GM18499 (cell line): ENCODE results near the gene ZNF280D.

ENCODE experiments used
- ATAC-seq: cut with Tn5 transposase; IDR thresholded peaks from one replicate; pipeline ENCODE4 v1.9.1; 2021; ENCODE audit warnings: moderate number of reproducible peaks; ENCODE audit not compliant: insufficient read depth, unreplicated experiment

Gene ZNF280D

DNA sequence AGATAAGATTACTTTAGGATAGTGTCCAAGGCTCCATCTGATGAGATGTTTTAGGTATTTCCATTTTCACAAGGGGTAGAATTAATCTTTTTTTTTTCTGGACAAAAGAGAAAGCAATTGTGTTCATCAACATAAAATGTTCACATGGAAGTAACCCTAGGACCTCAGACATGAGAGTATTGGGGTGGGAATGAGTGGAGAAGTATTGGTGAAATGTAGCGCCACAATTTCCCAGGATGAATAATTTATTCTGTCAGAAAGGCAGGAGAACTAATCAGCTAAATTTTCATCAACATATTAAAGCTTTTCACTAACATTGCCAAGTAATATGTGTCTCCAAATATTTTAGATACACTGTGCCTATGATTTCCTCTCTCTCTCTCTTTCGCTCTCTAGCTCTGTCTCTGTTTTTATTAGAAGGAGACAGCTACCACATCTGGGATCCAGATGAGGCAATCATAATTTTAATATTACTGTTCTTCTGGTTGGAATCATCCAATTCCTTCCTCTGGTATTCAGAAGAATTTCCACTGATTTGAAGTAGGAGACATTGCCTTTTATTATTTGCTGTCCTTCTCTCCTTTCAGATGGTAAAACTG lies 21.6 kb upstream of the ZNF280D start:
- ATAC-seq, result no peak

DNA sequence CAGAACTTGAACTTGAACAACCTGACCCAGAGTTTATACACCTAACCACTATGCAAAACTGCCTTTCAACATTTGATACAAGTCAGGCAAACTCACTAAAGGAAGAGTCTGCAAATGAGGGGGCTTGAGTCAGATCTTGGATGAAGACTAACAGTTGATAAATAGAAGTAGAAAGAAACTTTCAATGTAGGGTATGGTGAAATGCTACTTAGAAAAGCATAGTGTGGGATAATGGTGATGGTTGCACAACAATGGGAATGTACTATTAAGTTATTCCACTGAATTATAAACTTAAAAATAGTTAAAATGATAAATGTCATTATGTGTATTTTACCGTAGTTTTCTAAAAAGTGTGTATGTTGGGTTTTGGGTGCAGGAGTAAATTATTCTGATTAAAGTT lies 19.7 kb upstream of the ZNF280D start:
- ATAC-seq, result no peak

DNA sequence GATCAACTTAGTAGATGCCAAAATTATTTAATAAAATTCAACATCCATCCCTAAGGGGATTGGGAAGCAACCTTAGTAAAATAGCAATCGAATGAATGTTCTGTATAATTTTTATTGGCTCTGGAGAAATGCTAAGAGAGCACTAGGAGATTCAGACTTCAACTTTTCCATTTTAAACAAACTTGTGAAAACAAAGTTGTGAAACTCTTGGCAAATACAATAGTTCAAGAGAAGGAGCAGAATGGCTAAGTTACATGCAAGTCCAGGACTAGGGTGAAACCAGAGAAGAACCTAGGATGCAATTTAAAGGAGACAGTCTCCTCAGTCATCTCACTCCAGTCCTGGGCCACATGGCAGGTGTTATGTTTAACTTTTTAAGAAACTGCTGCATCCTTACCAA lies 16.7 kb upstream of the ZNF280D start:
- no peak for ATAC-seq

DNA sequence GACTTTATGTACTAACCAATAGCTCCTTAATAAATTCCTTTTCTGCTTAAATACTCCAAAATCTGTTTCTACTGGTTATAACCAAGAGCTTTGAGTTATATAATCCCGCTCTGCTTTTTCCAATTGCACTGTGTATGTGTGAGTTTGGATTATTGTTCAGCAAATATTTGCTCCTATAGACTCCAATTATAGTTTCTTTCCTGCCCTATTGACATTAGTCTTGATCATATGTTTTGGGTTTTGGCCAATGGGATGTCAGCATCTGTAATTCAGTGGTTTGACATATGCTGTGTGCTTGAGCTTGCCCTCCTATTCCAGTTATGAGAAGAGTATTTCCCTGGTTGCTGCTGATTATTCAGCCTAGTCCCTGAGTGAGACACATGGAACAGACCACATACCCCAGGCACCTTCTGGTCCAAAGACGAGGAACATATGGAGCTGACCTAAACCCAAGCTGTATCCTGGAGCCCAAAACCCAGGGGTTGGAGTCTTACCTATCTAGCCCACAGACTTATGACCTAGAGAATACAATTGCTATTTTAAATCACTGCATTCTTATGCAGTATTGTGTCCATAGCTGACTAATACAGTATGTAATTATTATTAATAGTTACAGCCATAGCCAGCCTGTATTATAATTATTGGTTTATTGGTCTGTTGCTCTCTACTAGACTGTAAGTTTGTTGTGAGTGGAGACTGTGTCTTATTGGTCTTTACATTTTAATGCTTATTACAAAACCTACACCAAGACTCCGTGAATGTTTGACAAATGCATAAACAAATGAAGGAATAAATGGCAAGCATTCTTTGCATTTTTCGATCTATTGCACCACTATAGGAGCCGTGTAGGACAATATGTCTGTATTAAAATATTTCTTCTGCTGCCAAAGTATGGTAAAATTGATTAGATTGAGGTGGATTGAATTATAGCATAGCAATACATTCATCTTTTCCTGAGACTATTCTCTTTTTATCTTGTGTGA lies 11.7 kb upstream of the ZNF280D start:
- no peak for ATAC-seq

DNA sequence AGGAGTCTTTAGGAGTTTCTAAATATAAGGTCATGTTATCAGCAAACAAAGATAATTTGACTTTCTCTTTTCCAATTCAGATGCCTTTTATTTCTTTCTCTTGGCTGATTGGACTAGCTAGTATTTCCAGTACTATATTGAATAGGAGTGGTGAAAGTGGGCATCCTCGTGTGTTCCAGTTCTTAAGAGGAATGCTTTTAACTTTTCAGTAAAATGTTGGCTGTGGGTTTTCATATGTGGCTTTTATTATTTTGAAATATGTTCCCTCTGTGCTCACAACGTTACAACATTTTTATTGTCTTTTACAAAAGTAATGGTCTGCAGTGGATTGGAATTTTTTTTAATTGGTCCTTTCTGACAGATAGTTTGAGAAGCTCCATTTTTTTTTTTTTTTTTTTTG lies 8.2 kb upstream of the ZNF280D start:
- ATAC-seq, result no peak

DNA sequence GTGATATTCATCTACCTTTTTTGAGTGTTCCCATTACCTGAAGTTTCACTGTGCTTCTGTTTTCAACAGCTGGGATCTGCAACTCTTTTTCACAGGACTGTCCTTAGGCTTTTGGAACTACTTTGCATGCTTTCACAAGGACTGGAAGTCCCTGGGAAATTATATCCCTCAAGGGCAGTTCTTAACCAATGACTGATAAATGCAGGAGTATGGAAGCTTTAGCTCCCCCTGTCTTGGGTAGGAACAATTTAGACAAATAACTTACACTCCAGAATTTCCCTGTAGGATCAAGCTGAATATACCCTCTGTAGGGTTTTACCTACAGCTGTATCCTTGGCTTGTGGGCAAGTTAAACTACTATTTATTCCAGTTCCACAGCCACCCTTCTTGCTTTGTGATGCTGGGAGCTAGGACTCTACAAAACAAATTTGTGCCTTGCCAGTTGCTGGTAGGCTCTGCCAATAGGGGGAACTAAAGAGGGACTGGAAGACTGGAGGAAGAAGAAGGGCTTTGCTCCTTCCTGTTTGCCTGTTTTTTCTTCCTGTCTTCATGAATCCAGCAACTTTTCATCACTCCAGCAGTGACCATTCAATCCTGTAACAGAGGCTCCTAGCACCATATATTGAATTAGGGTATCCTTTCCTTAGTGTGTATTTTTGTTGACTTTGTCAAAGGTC lies 6.8 kb upstream of the ZNF280D start:
- no peak for ATAC-seq

DNA sequence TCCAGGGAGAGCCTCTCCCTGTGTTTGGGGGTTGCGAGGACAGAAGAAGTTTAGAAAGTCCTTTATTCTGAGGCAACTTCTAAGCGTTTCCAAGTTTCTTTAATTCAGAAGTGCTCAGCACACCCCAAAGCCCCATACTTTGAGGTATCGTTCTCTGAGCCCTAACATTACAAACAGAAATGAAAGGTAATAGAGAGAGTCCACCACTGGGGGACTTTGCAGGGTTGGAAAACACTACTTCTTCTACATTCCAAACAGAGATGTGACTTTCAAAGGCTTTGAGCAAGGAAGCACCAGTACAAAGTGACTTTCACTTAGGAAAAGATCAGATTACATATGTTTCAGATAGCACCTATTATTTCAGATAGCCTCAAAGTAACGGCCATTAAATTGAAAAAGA lies 6.2 kb upstream of the ZNF280D start:
- no peak for ATAC-seq

DNA sequence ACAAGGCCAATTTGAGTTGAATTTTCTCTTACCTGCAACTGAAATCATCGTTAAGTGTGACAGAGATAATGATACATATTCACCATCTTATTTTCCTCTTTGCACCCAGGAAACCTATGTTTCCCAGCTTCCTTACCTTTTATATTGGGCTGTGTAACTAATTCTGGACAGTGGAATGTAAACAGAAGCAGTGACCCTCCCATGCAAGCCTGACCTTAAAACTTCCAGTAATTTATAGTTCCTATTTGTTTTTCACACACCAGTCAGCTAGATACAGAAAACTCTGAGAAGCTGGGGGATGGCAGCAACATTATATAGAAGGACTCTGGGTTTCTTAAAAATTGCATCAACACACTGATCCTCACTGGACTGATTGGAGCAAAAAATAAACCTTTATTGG lies 4.5 kb upstream of the ZNF280D start:
- ATAC-seq, result no peak

DNA sequence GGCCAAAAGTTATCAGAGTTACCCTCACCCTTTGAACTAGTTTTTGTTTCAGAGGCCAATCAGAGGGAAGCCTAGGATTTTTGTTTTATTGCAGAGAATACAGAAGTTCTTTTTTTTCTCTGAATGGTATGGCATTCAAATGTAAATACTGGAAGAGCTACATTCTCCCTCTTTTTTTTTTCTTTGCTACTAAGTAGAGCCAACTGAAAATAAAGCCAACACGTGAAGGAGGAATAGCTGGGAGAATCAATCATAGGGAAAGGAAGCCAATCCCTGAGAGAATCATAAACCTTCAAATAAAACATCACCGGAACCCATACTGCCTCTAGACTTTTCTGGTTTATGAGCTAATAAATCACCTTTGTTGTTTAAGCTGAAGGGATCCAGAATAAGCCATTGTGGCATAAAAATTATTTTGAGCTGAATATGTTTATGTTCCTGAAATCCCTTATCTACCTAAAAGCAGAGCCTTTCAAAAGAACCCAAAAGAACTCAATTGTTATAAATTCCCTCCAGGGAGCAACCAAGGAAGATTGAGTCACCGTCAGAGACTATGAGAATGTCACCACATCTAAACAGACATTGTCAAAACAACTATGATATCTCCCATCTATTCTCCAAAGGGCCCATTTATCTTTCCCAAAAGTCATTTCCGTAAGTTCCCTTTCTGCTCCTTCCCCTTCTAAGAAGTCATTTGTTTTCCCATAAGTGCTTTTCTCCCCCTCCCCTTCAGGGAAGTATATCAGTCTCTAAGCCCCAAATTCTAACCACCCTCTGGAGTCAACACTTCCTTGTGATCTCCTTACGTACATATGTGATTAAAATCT lies 3.8 kb upstream of the ZNF280D start:
- ATAC-seq, result no peak

DNA sequence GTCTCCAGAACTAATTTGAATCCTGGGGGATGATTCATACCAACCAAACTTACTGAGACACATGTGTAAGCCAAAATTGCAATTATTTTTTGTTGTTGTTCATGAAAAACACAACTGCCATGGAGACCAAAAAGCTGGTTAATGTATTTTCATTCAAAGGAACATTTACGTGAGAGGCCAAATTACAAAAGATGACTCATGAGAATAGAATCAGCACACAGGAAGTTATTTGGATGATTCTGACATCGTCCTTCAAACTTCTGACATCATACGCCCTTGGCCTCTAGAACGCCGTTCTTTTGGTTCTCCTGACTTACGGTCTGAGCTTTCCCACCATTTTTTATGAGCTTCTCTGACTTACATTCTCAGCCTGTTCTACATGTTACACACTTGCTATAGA lies 3.0 kb upstream of the ZNF280D start:
- no peak for ATAC-seq

DNA sequence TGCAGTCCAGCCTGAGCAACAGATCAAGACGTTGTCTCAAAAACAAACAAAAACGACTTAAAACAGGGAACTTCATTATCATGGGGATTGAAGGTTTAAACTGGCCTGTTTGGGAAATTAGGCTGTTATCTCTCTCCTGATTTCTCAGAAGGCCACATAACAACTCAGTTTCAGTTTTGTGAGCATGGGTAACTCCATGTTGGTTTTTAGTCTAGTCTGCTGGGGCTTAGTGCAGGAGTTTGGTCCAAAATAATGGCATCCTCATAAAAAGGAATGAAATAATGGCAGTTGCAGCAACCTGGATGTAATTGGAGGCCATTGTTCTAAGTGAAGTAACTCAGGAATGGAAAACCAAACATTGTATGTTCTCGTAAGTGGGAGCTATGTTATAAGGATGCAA lies 2.3 kb upstream of the ZNF280D start:
- ATAC-seq, result no peak

DNA sequence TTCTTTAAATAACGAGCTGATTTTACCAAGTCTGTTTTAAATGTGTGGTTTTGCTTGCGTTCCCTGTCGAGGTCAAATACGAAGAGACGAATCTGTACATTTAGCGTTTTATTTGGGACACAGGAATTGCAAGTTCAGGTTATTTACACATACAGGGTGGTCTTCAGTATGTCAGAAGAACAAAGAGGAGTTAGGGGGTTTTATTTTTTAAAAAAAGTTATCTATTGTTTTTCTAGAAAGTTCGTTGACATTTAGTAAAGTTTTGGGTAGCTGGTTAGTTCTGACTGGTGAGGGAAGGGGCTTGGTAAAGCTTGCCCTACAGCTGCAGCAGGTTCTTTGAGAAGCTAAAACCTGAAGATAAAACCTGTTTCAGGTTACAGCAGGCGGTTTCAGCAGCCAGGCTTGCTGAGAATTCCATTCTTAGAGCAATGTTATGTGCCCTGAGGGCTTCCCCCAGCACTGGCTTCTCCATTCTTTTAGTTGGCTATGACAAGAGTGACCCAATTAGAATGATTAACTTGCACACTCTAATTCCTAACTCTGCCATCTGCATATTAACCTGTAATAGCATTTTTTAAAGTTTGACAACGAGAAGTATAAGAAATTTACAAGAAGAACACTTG lies 815 bp upstream of the ZNF280D start:
- ATAC-seq, result no peak

DNA sequence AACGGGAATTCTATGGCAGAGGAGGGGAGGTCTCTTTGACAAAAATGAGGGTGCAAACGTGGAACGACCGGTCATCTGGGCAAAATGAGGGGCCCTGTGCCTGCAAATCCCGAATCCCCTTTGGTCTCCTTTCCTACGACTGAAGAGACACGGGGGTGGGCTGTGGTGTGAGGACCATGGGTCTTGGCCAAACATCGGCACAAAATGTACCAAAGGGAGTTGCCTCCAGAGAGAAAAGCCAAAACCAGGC lies 498 bp downstream of the ZNF280D start:
- ATAC-seq, result no peak

DNA sequence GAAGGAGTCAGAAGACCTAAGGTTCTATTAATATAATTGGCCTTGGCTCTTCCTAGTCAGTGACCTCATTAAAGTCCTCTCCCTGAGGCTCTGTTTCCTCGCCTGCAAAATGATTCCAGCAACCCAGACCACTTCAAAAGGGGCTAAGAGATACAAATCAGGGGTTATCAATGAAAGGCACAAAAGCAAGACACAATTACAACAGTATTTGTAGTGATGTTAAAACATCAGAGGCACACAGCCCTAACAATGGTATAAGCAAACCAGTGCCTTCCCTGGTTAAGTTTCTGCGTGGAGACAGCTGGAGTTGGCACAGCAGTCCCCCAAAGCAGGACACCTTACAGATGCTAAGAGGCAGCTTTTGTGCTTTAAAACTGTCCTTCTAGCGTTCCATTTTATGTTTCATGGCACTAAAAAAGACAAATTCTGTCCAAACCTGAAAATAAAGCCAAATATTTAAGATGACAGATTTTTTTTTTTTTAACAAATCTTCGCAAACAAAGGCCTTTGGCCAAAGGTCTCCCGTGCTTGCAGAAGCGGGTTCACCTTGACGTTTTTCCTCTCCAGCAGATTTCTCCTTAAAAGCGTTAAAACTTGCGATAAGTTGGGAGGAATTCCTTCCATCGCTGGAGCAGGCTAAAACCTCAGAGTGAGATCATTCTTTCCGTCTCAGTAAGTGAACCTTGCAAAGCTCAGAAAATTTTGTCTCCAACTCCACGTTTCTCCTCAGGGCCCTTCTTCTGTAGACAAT lies 999 bp downstream of the ZNF280D start:
- ATAC-seq, result no peak

DNA sequence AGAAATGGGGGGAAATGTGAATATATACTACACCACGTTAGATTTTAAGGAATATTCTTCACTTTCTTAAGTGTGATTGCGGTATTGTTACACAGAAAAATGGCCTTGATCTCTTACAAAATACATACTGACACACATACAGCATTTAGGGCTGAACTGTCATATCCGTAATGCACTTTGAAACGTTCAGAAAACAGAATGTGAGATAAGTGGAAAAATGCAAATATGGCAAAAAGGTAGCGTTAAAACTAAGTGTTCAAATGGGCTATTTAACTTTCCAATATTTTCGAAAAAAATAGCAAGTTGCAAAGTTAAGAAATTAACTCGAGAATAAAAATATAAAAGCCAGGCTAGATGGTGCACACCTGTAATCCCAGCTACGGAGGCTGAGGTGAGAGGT lies 1.8 kb downstream of the ZNF280D start:
- no peak for ATAC-seq

DNA sequence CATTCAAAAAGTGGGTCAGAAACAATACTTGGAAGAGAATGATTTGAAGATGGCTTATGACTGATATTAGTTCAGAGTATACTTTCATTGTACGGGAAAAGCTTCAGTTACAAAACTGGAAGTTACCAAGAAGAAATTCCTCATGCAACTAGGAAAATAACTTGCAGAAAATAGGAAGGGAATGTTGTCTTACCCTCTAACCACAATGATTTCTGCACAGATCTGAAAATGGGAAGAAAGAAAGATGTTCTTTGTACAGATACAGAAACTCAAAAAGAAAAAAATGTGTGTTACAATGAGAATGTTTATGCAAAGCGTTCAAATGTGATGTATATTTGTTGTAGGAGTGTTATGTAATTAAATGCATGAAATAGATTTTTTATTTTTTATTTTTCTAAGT lies 3.7 kb downstream of the ZNF280D start:
- ATAC-seq, result no peak

DNA sequence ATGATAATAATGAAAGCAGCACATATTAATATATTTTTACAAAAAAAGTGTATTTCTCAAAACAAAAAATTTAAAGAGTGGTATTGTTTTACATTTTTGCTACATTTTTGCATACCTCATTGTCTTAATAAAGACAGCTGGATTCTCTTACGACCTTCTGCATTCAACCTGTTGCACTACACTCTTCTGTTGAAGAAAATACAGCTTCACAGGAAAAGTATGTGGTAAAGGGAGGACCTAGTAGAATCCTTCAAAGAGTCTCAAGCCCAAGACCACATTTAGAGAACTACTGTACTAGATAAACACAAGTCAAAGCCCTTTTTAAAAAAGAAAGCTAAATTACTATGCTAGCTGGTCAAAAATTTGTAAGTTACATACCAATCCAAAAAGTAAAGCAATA lies 7.9 kb downstream of the ZNF280D start:
- ATAC-seq, result no peak

DNA sequence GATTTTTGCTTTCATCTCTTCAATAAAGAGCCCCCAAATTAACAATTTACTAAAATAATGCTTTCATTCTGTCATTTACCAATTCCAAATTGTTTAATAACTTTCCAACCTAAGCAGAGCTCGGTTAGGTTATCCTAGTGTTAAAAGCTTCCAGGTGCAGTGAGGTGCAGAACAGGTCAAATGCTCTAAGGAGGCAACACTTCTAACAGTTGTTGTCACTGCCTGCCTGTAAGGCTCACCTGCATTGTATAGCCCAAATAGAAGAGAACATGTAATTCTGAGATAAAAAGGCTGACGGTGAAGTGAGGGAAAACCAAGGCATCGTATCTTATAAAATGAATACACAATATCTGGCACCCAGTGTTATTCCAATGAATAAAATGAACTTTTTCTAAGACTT lies 9.1 kb downstream of the ZNF280D start:
- ATAC-seq, result no peak

DNA sequence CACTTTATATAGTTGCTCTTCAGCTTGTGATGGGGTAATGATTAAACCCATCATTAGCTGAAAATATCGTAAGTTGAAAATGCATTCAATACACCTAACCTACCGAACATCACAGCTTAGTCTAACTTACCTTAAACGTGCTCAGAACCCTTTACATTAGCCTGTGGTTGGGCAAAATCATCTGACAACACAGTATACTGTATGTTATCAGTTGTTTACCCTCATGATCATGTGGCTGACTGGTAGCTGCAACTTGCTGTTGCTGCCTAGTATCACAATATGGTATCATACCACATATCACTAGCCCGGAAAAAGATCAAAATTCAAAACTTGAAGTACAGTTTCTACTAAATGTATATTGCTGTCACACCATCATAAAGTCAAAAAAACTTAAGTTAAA lies 9.5 kb downstream of the ZNF280D start:
- no peak for ATAC-seq
